Vagina (tissue), 2 donors: ENCODE measurements around the gene C3orf38.

Experiments used
- POLR2AphosphoS5 ChIP-seq, 2 donors: sonication (generic); formaldehyde crosslinking; IDR thresholded peaks; one replicate each; pipeline ENCODE4 v1.9.0; 2017; ENCODE audit warnings: antibody characterized with exemption in 2 of 2, mild to moderate bottlenecking in 2 of 2, low read depth in 1 of 2; ENCODE audit not compliant: insufficient read depth in 1 of 2
- TF ChIP-seq, protein P1 (sequence below), 3 experiments: fragments of 450-650 bp in 2 of 3; fragments of 200-600 bp in 1 of 3; sonication (generic) in 1 of 3; IDR thresholded peaks; one replicate each; pipeline ENCODE4 v1.5.1; 2017 to 2019; ENCODE audit warnings: antibody characterized with exemption in 3 of 3, mild to moderate bottlenecking in 2 of 3, moderate library complexity in 2 of 3

GRCh38 chr3:88101142-88101541 lies 48.6 kb upstream of the C3orf38 start:
- no peak for TF ChIP-seq POLR2AphosphoS5 (IDR thresholded peaks at IDR 0.05; ENCODE audit: insufficient read depth in 1 of 2, low read depth in 1 of 2)
- TF ChIP-seq, protein P1, sequence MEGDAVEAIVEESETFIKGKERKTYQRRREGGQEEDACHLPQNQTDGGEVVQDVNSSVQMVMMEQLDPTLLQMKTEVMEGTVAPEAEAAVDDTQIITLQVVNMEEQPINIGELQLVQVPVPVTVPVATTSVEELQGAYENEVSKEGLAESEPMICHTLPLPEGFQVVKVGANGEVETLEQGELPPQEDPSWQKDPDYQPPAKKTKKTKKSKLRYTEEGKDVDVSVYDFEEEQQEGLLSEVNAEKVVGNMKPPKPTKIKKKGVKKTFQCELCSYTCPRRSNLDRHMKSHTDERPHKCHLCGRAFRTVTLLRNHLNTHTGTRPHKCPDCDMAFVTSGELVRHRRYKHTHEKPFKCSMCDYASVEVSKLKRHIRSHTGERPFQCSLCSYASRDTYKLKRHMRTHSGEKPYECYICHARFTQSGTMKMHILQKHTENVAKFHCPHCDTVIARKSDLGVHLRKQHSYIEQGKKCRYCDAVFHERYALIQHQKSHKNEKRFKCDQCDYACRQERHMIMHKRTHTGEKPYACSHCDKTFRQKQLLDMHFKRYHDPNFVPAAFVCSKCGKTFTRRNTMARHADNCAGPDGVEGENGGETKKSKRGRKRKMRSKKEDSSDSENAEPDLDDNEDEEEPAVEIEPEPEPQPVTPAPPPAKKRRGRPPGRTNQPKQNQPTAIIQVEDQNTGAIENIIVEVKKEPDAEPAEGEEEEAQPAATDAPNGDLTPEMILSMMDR (IDR thresholded peaks at IDR 0.05), result no peak
